Muscle layer of colon (tissue), 2 donors: ENCODE data around the gene RBM22.

ENCODE experiments used
- H3K27ac ChIP-seq: one replicate; pipeline ENCODE4 v1.7.0; 2013; ENCODE audit warnings: low read depth, mild to moderate bottlenecking, low read length, moderate library complexity
- H3K27me3 ChIP-seq, 2 donors: one replicate each; pipeline ENCODE4 v1.7.0; 2013; ENCODE audit warnings: low read length in 2 of 2, mild to moderate bottlenecking in 2 of 2; ENCODE audit not compliant: insufficient read depth in 2 of 2, control insufficient read depth in 1 of 2
- H3K36me3 ChIP-seq: one replicate; pipeline ENCODE4 v1.7.0; 2013; ENCODE audit warnings: mild to moderate bottlenecking, low read length; ENCODE audit not compliant: insufficient read depth
- H3K4me1 ChIP-seq: one replicate; pipeline ENCODE4 v1.7.0; 2013; ENCODE audit warnings: mild to moderate bottlenecking, low read length; ENCODE audit not compliant: insufficient read depth
- H3K4me3 ChIP-seq, 2 donors: one replicate each; pipeline ENCODE4 v1.7.0; 2013; ENCODE audit warnings: low read length in 2 of 2, low read depth in 1 of 2, mild to moderate bottlenecking in 1 of 2, moderate library complexity in 1 of 2
- H3K9ac ChIP-seq: one replicate; pipeline ENCODE4 v1.7.0; 2013; ENCODE audit warnings: low read length
- H3K9me3 ChIP-seq: one replicate; pipeline ENCODE4 v1.7.0; 2013; ENCODE audit warnings: mild to moderate bottlenecking, low read length
- donor health status: abdominal sarcoma.
- donor health status: Adenocarcinoma of cecum.

Gene RBM22

GRCh38 chr5:150641006-150641570 is 59.8 kb downstream of the RBM22 start:
- H3K4me3 ChIP-seq = peak overlapping the region in 1 of 2 donors; percentile 24

More at GRCh38 chr5:150641006-150641570, 59.8 kb downstream of the RBM22 start:
- Histone ChIP-seq H3K9ac (no peak overlapping the region), H3K27me3 (no peaks in the 10 kb centered on the region), H3K9me3 (no peaks in the 10 kb centered on the region), H3K36me3 (no peaks in the 10 kb centered on the region), H3K27ac (peak overlapping the region; percentile 60), H3K4me1 (peaks cover 78% of the 10 kb centered on the region)
